OCI-LY7 (cell line): ENCODE results near the gene KLHL21.

ENCODE experiments used
- EZH2phosphoT487 ChIP-seq: fragments of 200-600 bp; sonication (generic); IDR thresholded peaks from 2 replicates; pipeline ENCODE4 v1.6.1; 2018; ENCODE audit warnings: low read depth, borderline replicate concordance, mild to moderate bottlenecking, mixed run types, antibody characterized with exemption, low read length, moderate library complexity, mixed read lengths
- TF ChIP-seq, protein P1 (sequence below): fragments of 200-600 bp; sonication (generic); conservative IDR thresholded peaks from 2 replicates; pipeline ENCODE4 v1.5.1; 2014; ENCODE audit warnings: mild to moderate bottlenecking, antibody characterized with exemption, low read length, moderate library complexity, mixed read lengths

DNA sequence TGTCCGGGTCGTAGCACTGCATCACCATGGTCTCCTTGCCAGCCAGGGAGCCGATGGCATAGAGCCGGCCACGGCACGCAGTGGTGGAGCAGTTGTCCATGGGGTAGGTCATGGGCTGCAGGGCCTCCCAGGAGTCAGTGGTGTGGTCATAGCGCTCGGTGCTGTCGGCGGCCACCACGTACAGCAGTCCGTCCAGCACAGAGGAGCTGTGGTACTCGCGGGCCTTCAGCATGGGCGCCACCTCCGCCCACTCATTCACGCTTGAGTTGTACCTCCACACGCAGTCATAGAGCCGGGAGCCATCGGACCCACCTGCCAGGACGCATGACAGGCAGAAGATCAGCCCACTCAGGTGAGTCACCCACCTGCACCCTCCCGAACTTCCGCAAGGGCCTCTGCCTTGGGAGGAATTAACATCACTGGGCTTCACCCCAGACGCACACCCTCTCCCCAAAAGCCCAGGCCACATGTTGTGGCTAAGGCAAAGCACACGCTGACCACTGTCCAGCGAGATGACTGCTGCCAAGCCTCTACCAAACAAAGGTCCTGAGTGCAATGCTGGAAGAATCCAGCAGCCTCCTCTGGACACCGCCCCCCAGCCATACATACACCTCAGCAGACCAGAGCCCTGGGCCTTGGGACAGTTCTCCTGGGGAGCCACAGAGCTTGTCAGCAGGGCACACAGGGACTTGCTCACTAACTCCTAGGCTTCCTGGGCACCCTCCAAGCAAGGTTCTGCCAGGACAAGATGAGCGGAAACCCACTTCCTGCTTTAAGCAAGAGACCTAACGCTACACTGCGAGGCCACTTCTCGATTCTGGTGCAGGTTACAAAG lies 3.3 kb downstream of the KLHL21 start:
- TF ChIP-seq, protein P1, sequence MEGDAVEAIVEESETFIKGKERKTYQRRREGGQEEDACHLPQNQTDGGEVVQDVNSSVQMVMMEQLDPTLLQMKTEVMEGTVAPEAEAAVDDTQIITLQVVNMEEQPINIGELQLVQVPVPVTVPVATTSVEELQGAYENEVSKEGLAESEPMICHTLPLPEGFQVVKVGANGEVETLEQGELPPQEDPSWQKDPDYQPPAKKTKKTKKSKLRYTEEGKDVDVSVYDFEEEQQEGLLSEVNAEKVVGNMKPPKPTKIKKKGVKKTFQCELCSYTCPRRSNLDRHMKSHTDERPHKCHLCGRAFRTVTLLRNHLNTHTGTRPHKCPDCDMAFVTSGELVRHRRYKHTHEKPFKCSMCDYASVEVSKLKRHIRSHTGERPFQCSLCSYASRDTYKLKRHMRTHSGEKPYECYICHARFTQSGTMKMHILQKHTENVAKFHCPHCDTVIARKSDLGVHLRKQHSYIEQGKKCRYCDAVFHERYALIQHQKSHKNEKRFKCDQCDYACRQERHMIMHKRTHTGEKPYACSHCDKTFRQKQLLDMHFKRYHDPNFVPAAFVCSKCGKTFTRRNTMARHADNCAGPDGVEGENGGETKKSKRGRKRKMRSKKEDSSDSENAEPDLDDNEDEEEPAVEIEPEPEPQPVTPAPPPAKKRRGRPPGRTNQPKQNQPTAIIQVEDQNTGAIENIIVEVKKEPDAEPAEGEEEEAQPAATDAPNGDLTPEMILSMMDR, result no peak
- TF ChIP-seq EZH2phosphoT487, result no peak
